HCT116 (cell line): Measurements from ENCODE around the gene VEGFA.

ENCODE experiments used
- CTCF ChIP-seq, 3 experiments: fragments of 200-600 bp in 1 of 3; sonication (generic) in 1 of 3; IDR thresholded peaks in 2 of 3; conservative IDR thresholded peaks in 1 of 3; 2 replicates each; pipeline ENCODE4 v1.5.1; 2012 to 2017; ENCODE audit warnings: low read depth in 2 of 3, low read length in 2 of 3, antibody characterized with exemption in 1 of 3, borderline replicate concordance in 1 of 3, control low read depth in 1 of 3, mild to moderate bottlenecking in 1 of 3, mixed read lengths in 1 of 3, mixed run types in 1 of 3, moderate library complexity in 1 of 3; ENCODE audit not compliant: insufficient read depth in 1 of 3
- POLR2A ChIP-seq: IDR thresholded peaks from 2 replicates; pipeline ENCODE4 v1.7.0; 2011; ENCODE audit warnings: borderline replicate concordance; ENCODE audit not compliant: insufficient read depth, insufficient read length; ENCODE audit errors: extremely low read depth
- RAD21 ChIP-seq: IDR thresholded peaks from 2 replicates; pipeline ENCODE4 v1.6.1; 2012; ENCODE audit warnings: low read depth, mild to moderate bottlenecking

- TF ChIP-seq RAD21 (no peak), CTCF (IDR thresholded peaks at IDR 0.05 in 2 of 3, conservative IDR thresholded peaks at IDR 0.05 in 1 of 3; ENCODE audit: borderline replicate concordance in 1 of 3, insufficient read depth in 1 of 3, low read depth in 2 of 3, low read length in 2 of 3) (no peak), POLR2A (no peak)
Measured at GRCh38 chr6:43806758-43807227, 36.8 kb downstream of the VEGFA start.
